WTC11 (cell line): ENCODE results near the gene ANAPC16.

ENCODE experiments used
- ATF3 ChIP-seq: sonication (generic); formaldehyde crosslinking; conservative IDR thresholded peaks from 2 replicates; pipeline ENCODE4 v1.8.1; 2022; ENCODE audit warnings: mild to moderate bottlenecking, missing genetic modification reagents
- CBFB ChIP-seq: sonication (generic); formaldehyde crosslinking; IDR thresholded peaks from 2 replicates; pipeline ENCODE4 v1.8.1; 2022; ENCODE audit warnings: mild to moderate bottlenecking, low read depth, missing genetic modification reagents
- CREB1 ChIP-seq: sonication (generic); formaldehyde crosslinking; IDR thresholded peaks from 2 replicates; pipeline ENCODE4 v1.8.0; 2023; ENCODE audit warnings: mild to moderate bottlenecking, missing genetic modification reagents
- CTCF ChIP-seq: fragments of 200-600 bp; IDR thresholded peaks from 2 replicates; pipeline ENCODE4 v1.8.0; 2022; ENCODE audit warnings: antibody characterized with exemption
- FOXJ3 ChIP-seq: sonication (generic); formaldehyde crosslinking; IDR thresholded peaks from 2 replicates; pipeline ENCODE4 v1.9.0; 2021; ENCODE audit warnings: missing genetic modification reagents, mild to moderate bottlenecking, borderline replicate concordance
- FOXK1 ChIP-seq: sonication (generic); formaldehyde crosslinking; IDR thresholded peaks from 2 replicates; pipeline ENCODE4 v1.8.0; 2022; ENCODE audit warnings: mild to moderate bottlenecking, moderate library complexity, missing genetic modification reagents
- FOXP1 ChIP-seq: sonication (generic); formaldehyde crosslinking; IDR thresholded peaks from 2 replicates; pipeline ENCODE4 v1.8.0; 2022; ENCODE audit warnings: missing genetic modification reagents, mild to moderate bottlenecking, moderate library complexity, borderline replicate concordance
- JAZF1 ChIP-seq: fragments of 250-450 bp; sonication (Bioruptor Pico); IDR thresholded peaks from 2 replicates; pipeline ENCODE4 v1.9.0; 2021; ENCODE audit warnings: moderate library complexity, mild to moderate bottlenecking, inconsistent platforms
- SMAD4 ChIP-seq: sonication (generic); formaldehyde crosslinking; IDR thresholded peaks from 2 replicates; pipeline ENCODE4 v1.8.0; 2022; ENCODE audit warnings: mild to moderate bottlenecking, missing genetic modification reagents
- SP1 ChIP-seq: sonication (generic); formaldehyde crosslinking; conservative IDR thresholded peaks from 2 replicates; pipeline ENCODE4 v1.8.1; 2022; ENCODE audit warnings: missing genetic modification reagents
- ZSCAN18 ChIP-seq: fragments of 250-450 bp; sonication (Bioruptor Pico); IDR thresholded peaks from 2 replicates; pipeline ENCODE4 v2.1.2; 2022; ENCODE audit warnings: mild to moderate bottlenecking, moderate library complexity

GRCh38 chr10:72226418-72227027 is 10.7 kb downstream of the ANAPC16 start:
- TF ChIP-seq SMAD4 (no peak), CTCF (no peak), ZSCAN18 (CRISPR knock-in tag) (no peak), FOXK1 (CRISPR knock-in tag) (no peak), CREB1 (CRISPR knock-in tag) (no peak), FOXP1 (CRISPR knock-in tag) (no peak), ATF3 (CRISPR knock-in tag) (no peak), CBFB (CRISPR knock-in tag) (no peak), SP1 (no peak), JAZF1 (CRISPR knock-in tag) (no peak), FOXJ3 (CRISPR knock-in tag) (no peak)
